HFFc6 (cell line): ENCODE results near the gene TOR1A. TPM values are rescaled to one million over a fixed set of nuclear protein-coding genes. Genes with fewer than 3 reads are reported as not detected.

Experiments
- DNase-seq: peaks from one replicate; pipeline ENCODE4 v3.0.0-alpha.2; 2018
- H3K27ac Mint-ChIP-seq: 2 replicates; pipeline ENCODE4 v1.8.0; 2020; ENCODE audit warnings: mild to moderate bottlenecking, mixed read lengths
- H3K27me3 Mint-ChIP-seq: 2 replicates; pipeline ENCODE4 v1.8.0; 2021; ENCODE audit warnings: mild to moderate bottlenecking, moderate library complexity, mixed read lengths; ENCODE audit not compliant: insufficient read depth
- H3K36me3 Mint-ChIP-seq: 2 replicates; pipeline ENCODE4 v1.8.0; 2021; ENCODE audit warnings: low read depth, mixed read lengths
- H3K4me1 Mint-ChIP-seq: 2 replicates; pipeline ENCODE4 v1.8.0; 2020; ENCODE audit warnings: low read depth, mixed read lengths
- H3K4me3 Mint-ChIP-seq: 2 replicates; pipeline ENCODE4 v1.8.0; 2020; ENCODE audit warnings: mild to moderate bottlenecking, moderate library complexity, mixed read lengths
- H3K9me3 Mint-ChIP-seq: 2 replicates; pipeline ENCODE4 v1.8.0; 2020; ENCODE audit warnings: mild to moderate bottlenecking, mixed read lengths
- total RNA-seq, 6 experiments: library from RNA; stranded (reverse); fragmentation: NEBNext Ultra II Directional; extraction: Animal tissue kit (Norgen Biotek cat#: 25700); gene quantifications; 2 replicates in 1 of 6; 3 replicates in 5 of 6; pipeline ENCODE4 v1.2.3, GENCODE V29; 2021
- TF ChIP-seq, protein P1 (sequence below): fragments of 200-600 bp; sonication (generic); IDR thresholded peaks from 2 replicates; pipeline ENCODE4 v1.5.0; 2021; ENCODE audit warnings: antibody characterized with exemption, mild to moderate bottlenecking

TOR1A gene
- total RNA-seq, 6 experiments from 2014 or later: 59.1 to 70.5 (median 67.1) TPM

DNA sequence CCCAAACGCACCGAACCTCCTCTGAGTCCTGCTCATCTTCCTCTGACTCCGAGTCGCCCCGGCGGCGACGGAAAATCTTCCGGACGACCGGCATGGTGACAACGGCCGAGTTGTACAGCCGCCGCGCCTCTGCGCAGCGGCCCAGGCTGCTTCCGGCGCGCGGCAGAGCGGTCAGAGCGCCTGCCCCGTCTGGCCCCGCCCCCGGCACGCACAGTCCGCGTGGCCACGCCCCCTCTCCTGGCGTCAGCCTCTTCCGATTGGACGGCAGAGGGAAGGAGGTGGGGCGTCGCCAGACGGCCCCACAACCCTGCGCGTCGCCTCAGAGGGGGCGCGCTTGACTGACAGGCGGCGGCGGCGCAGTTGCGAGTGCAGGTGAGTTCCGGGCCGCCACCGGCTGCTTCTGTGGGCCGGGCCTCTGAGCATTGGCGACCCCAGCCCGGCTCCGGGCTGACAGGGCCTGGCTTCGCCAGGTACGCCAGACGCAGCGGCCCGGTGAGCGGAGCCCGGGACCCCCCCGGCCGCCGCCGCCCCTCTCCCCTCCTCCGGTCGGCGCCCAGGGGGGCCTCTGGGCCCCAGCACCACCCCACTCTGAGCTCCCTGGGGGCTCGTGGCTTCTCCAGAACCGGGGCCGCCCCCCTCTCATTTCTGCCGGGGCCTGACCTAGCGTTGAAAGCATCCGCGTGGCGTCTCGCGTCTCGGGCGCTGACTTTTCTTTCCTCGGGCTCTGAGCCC is 11.4 kb upstream of the TOR1A start, which contains the start of the genes C9orf78 and USP20:
Gene C9orf78, minus strand, starts transcription at position 148 of the 732 bp plus-strand sequence. Its CDS starts 54 bp downstream, at position 94.
Gene USP20, plus strand, starts transcription at position 331 of the 732 bp plus-strand sequence. CDS start 17,098 bp downstream, outside the sequence.
- H3K36me3 Mint-ChIP-seq: peaks cover 15% of the 10 kb centered on the region
- TF ChIP-seq, protein P1, sequence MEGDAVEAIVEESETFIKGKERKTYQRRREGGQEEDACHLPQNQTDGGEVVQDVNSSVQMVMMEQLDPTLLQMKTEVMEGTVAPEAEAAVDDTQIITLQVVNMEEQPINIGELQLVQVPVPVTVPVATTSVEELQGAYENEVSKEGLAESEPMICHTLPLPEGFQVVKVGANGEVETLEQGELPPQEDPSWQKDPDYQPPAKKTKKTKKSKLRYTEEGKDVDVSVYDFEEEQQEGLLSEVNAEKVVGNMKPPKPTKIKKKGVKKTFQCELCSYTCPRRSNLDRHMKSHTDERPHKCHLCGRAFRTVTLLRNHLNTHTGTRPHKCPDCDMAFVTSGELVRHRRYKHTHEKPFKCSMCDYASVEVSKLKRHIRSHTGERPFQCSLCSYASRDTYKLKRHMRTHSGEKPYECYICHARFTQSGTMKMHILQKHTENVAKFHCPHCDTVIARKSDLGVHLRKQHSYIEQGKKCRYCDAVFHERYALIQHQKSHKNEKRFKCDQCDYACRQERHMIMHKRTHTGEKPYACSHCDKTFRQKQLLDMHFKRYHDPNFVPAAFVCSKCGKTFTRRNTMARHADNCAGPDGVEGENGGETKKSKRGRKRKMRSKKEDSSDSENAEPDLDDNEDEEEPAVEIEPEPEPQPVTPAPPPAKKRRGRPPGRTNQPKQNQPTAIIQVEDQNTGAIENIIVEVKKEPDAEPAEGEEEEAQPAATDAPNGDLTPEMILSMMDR: peak; percentile 29; the same call in 1 of the 2 replicates
- peak within 1 kb of the TSS; percentile 96 for H3K27ac Mint-ChIP-seq
- H3K9me3 Mint-ChIP-seq: no peaks in the 10 kb centered on the region
- H3K27me3 Mint-ChIP-seq: peaks cover 4% of the 10 kb centered on the region
- peaks cover 55% of the 10 kb centered on the region for H3K4me1 Mint-ChIP-seq
- H3K4me3 Mint-ChIP-seq: peak within 1 kb of the TSS; percentile 99
- DNase-seq: peak; percentile 88

DNA sequence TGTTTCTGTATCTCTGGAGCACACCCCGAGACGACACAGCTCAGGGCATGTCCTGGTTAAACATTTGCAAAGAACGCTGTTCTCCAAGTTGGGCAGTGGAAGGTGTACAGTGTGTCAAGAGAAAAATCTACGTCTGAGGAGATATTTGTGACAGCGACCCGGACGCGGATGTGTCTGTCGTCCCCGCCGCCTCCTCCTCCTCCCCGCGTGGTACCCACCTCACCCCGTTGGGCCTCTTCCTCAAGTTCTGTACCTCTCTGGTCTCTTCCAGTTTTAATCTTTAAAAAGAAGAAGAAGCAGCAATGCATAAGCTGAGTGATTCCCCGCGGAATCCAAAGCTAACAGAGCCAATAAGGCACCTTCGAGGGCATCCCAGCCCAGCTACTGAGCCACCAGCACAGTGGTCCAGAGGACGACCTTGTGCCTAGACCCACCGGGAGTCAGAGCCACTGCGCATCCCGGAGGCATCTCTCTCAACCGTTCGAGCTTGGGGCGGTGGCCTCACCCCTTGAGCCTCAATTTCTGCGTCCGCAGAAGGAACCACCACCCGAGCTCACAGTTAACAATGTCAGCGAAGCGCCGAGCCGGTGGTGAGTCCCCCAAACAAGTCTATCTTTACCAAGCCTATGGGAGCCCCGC is 10.7 kb upstream of the TOR1A start:
- Mint-ChIP-seq H3K9me3 (no peaks in the 10 kb centered on the region), H3K4me3 (peak overlapping the region; percentile 99), H3K27ac (peak overlapping the region; percentile 96), H3K4me1 (peaks cover 53% of the 10 kb centered on the region), H3K27me3 (peaks cover 4% of the 10 kb centered on the region), H3K36me3 (peaks cover 15% of the 10 kb centered on the region)
- no peak for DNase-seq
- TF ChIP-seq, protein P1: no peak

DNA sequence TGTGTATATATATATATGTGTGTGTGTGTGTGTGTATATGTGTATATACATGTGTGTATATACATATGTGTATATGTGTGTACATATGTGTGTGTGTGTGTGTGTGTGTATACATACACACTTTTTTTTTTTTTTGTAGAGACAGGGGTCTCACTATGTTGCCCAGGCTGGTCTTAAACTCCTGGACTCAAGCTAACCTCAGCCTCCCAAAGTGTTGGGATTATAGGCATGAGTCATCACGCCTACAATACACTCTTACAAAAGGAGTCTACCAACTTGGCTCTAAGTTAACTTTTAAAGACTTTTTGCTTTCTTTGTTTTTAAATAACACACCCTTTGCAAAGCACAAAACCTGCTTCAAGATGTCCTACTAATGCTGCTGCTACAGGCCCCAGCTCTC is 9.0 kb upstream of the TOR1A start:
- TF ChIP-seq, protein P1: no peak
- Mint-ChIP-seq H3K4me1 (peaks cover 37% of the 10 kb centered on the region), H3K36me3 (peaks cover 20% of the 10 kb centered on the region), H3K27me3 (peaks cover 4% of the 10 kb centered on the region), H3K4me3 (peak overlapping the region; percentile 5; the same call in 1 of the 2 replicates), H3K9me3 (no peaks in the 10 kb centered on the region), H3K27ac (peak overlapping the region; percentile 15; the same call in 1 of the 2 replicates)
- no peak for DNase-seq

DNA sequence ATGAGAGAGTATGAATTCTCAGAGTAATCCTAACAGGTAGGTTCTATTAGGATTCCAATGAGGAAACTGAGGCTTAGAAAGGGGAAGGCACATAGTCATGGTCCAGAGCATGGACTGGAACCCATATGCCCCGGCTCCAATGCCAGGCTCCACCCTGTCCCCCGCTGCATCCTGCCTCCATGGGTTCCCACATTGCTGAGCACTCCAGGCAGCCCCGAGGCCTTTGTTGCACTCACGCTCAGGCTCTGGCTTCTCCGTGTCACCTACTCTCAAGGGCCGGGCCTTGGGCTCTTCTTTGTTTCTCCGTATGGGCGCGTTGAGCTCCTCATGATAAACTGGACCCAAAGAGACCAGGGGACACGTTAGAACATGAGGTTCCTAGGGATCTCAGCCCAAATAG is 5.0 kb upstream of the TOR1A start:
- no peaks in the 10 kb centered on the region for H3K9me3 Mint-ChIP-seq
- H3K4me3 Mint-ChIP-seq: no peak overlapping the region
- TF ChIP-seq, protein P1: no peak
- H3K27me3 Mint-ChIP-seq: peaks cover under 1% of the 10 kb centered on the region; the same call in 1 of the 2 replicates
- H3K27ac Mint-ChIP-seq: no peak overlapping the region
- peaks cover 12% of the 10 kb centered on the region for H3K36me3 Mint-ChIP-seq
- DNase-seq: no peak
- peaks cover 10% of the 10 kb centered on the region for H3K4me1 Mint-ChIP-seq

DNA sequence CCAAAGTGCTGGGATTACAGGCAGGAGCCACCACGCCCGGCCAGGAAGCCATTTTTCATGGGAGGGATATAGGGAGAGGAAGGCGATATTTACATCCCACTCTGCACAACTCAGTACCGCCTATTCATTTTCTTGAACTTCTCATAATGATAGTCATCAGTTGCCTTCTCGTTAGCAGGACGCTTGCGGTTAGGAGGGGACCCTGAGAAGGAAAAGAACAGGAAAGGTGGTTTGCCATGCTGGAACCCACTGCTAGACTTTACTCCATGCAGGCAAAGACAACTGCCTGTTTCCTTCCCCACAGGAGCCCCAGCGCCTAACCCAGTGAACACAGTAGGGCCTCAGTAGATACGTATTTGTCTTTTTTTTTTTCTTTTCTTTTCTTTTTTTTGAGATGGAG is 4.1 kb upstream of the TOR1A start:
- peaks cover 2% of the 10 kb centered on the region for H3K4me1 Mint-ChIP-seq
- TF ChIP-seq, protein P1: no peak
- no peak overlapping the region for H3K4me3 Mint-ChIP-seq
- peaks cover 11% of the 10 kb centered on the region for H3K36me3 Mint-ChIP-seq
- DNase-seq: no peak
- H3K9me3 Mint-ChIP-seq: no peaks in the 10 kb centered on the region
- H3K27ac Mint-ChIP-seq: no peak overlapping the region
- no peaks in the 10 kb centered on the region; the same call in 1 of the 2 replicates for H3K27me3 Mint-ChIP-seq
